Thoracic aorta (tissue), 2 donors: Measurements from ENCODE around the gene SCYGR2. TPM values are rescaled to one million over a fixed set of nuclear protein-coding genes. Genes with fewer than 3 reads are reported as not detected.

Source experiments
- ATAC-seq: fragments of 150-250 bp; one replicate; pipeline ENCODE4 v1.8.0; 2017; ENCODE audit warnings: low read depth; ENCODE audit not compliant: insufficient number of reproducible peaks, low FRiP score
- DNase-seq: peaks from one replicate; pipeline ENCODE4 v3.0.0-alpha.2; 2020; ENCODE audit warnings: low spot score
- H3K27ac ChIP-seq, 2 donors: fragments of 200-600 bp; sonication (generic); 1 replicate in 1 of 2; 2 replicates in 1 of 2; pipeline ENCODE4 v1.5.1; 2016; ENCODE audit warnings: mild to moderate bottlenecking in 2 of 2, moderate library complexity in 2 of 2
- H3K27me3 ChIP-seq: fragments of 200-600 bp; sonication (generic); replicated peaks from 2 replicates; pipeline ENCODE4 v1.6.0; 2016; ENCODE audit warnings: mild to moderate bottlenecking; ENCODE audit not compliant: insufficient read depth
- H3K36me3 ChIP-seq: fragments of 200-600 bp; sonication (generic); one replicate; pipeline ENCODE4 v1.5.1; 2016
- H3K4me1 ChIP-seq, 2 donors: fragments of 200-600 bp; sonication (generic); 1 replicate in 1 of 2; 2 replicates in 1 of 2; pipeline versions ENCODE4 v1.5.1 to v1.6.0; 2016; ENCODE audit warnings: low read depth in 2 of 2, mild to moderate bottlenecking in 1 of 2; ENCODE audit not compliant: control insufficient read depth in 1 of 2
- H3K4me3 ChIP-seq: fragments of 200-600 bp; sonication (generic); 2 replicates; pipeline ENCODE4 v1.5.1; 2016; ENCODE audit warnings: mild to moderate bottlenecking
- H3K9me3 ChIP-seq: fragments of 200-600 bp; sonication (generic); 2 replicates; pipeline ENCODE4 v1.5.1; 2016
- CTCF ChIP-seq: fragments of 200-600 bp; sonication (generic); IDR thresholded peaks from one replicate; pipeline ENCODE4 v1.5.1; 2019; ENCODE audit warnings: antibody characterized with exemption
- total RNA-seq, 2 donors: library from RNA; depleted of rRNA; stranded (reverse); fragments of >200 nt; gene quantifications; one replicate each; pipeline versions ENCODE4 v1.1.0 to v1.2.3, GENCODE V29; 2016

Gene SCYGR2
- total RNA-seq, 2 donors from 2014 or later, result not detected

GRCh38 chr2:227625420-227625819, 26.7 kb downstream of the SCYGR2 start:
- DNase-seq, result no peak
- Histone ChIP-seq H3K4me1 (no peaks in the 10 kb centered on the region), H3K9me3 (no peaks in the 10 kb centered on the region), H3K27me3 (no peaks in the 10 kb centered on the region), H3K27ac (no peak overlapping the region), H3K36me3 (no peaks in the 10 kb centered on the region), H3K4me3 (no peak overlapping the region)
- no peak for ATAC-seq
- TF ChIP-seq CTCF, result no peak

GRCh38 chr2:227626580-227627151, 28.0 kb downstream of the SCYGR2 start:
- Histone ChIP-seq H3K9me3 (no peaks in the 10 kb centered on the region), H3K27ac (no peak overlapping the region), H3K36me3 (no peaks in the 10 kb centered on the region), H3K4me1 (no peaks in the 10 kb centered on the region), H3K27me3 (no peaks in the 10 kb centered on the region), H3K4me3 (no peak overlapping the region)
- TF ChIP-seq CTCF, result no peak
- DNase-seq (no peak), ATAC-seq (no peak)

GRCh38 chr2:227627769-227628168, 29.1 kb downstream of the SCYGR2 start:
- no peaks in the 10 kb centered on the region for H3K4me1 ChIP-seq
- no peak overlapping the region for H3K4me3 ChIP-seq
- H3K36me3 ChIP-seq, result no peaks in the 10 kb centered on the region
- no peak for DNase-seq
- H3K9me3 ChIP-seq, result no peaks in the 10 kb centered on the region
- no peak for ATAC-seq
- no peaks in the 10 kb centered on the region for H3K27me3 ChIP-seq
- no peak for TF ChIP-seq CTCF
- no peak overlapping the region for H3K27ac ChIP-seq

- ATAC-seq (no peak), DNase-seq (no peak)
- Histone ChIP-seq H3K9me3 (no peaks in the 10 kb centered on the region), H3K36me3 (no peaks in the 10 kb centered on the region), H3K27ac (no peak overlapping the region), H3K4me3 (no peak overlapping the region), H3K27me3 (no peaks in the 10 kb centered on the region), H3K4me1 (no peaks in the 10 kb centered on the region)
- TF ChIP-seq CTCF, result no peak
Measured at GRCh38 chr2:227629435-227629834, 30.7 kb downstream of the SCYGR2 start.

- Histone ChIP-seq H3K9me3 (no peaks in the 10 kb centered on the region), H3K36me3 (no peaks in the 10 kb centered on the region), H3K4me3 (no peak overlapping the region), H3K27me3 (no peaks in the 10 kb centered on the region), H3K27ac (no peak overlapping the region), H3K4me1 (no peaks in the 10 kb centered on the region)
- DNase-seq (no peak), ATAC-seq (no peak)
- TF ChIP-seq CTCF, result no peak
Measured at GRCh38 chr2:227630322-227630721, 31.6 kb downstream of the SCYGR2 start.
